Astrocyte (in vitro differentiated cells and primary cell): ENCODE results near the gene DAP. TPM values are rescaled to one million over a fixed set of nuclear protein-coding genes. Genes with fewer than 3 reads are reported as not detected.

ENCODE experiments used
- DNase-seq: peaks from one replicate; pipeline ENCODE4 v3.0.0-alpha.2; 2010; ENCODE audit warnings: low read depth
- FAIRE-seq: peaks from 2 replicates; lab custom pipeline; 2011; peaks lifted over from hg19 to GRCh38; lab: Jason Lieb, UNC
- H2AFZ ChIP-seq: 2 replicates; pipeline ENCODE4 v1.6.0; 2012; ENCODE audit warnings: low read depth, low read length, inconsistent platforms
- H3K27ac ChIP-seq: 2 replicates; pipeline ENCODE4 v1.5.1; 2011; ENCODE audit warnings: low read depth, low read length, inconsistent platforms
- H3K27me3 ChIP-seq: 2 replicates; pipeline ENCODE4 v1.6.0; 2011; ENCODE audit warnings: low read length, inconsistent platforms; ENCODE audit not compliant: insufficient read depth
- H3K36me3 ChIP-seq: 2 replicates; pipeline ENCODE4 v1.5.1; 2011; ENCODE audit warnings: low read length, inconsistent platforms; ENCODE audit not compliant: insufficient read depth
- H3K4me1 ChIP-seq: 2 replicates; pipeline ENCODE4 v1.5.1; 2011; ENCODE audit warnings: low read length, inconsistent platforms; ENCODE audit not compliant: insufficient read depth
- H3K4me2 ChIP-seq: 2 replicates; pipeline ENCODE4 v1.6.0; 2012; ENCODE audit warnings: low read length, inconsistent platforms
- H3K4me3 ChIP-seq: 2 replicates; pipeline ENCODE4 v1.5.1; 2011; ENCODE audit warnings: low read depth, mild to moderate bottlenecking, low read length, inconsistent platforms; ENCODE audit not compliant: insufficient read depth
- H3K79me2 ChIP-seq: 2 replicates; pipeline ENCODE4 v1.6.0; 2012; ENCODE audit warnings: mild to moderate bottlenecking, low read length, inconsistent platforms; ENCODE audit not compliant: insufficient read depth
- H3K9ac ChIP-seq: 2 replicates; pipeline ENCODE4 v1.6.0; 2012; ENCODE audit warnings: mild to moderate bottlenecking, low read length, inconsistent platforms
- H3K9me3 ChIP-seq: 2 replicates; pipeline ENCODE4 v1.5.1; 2012; ENCODE audit warnings: low read depth, mild to moderate bottlenecking, low read length, inconsistent platforms; ENCODE audit not compliant: insufficient read depth
- H4K20me1 ChIP-seq: 2 replicates; pipeline ENCODE4 v1.6.0; 2012; ENCODE audit warnings: low read length, inconsistent platforms; ENCODE audit not compliant: insufficient read depth
- H3K27ac Mint-ChIP-seq: one replicate; pipeline ENCODE4 v1.8.0; 2021; ENCODE audit warnings: mild to moderate bottlenecking, mixed read lengths; ENCODE audit not compliant: unreplicated experiment
- H3K27me3 Mint-ChIP-seq: one replicate; pipeline ENCODE4 v1.8.0; 2021; ENCODE audit warnings: low read depth, mixed read lengths; ENCODE audit not compliant: unreplicated experiment
- H3K36me3 Mint-ChIP-seq: one replicate; pipeline ENCODE4 v1.8.0; 2021; ENCODE audit warnings: low read depth, mixed read lengths; ENCODE audit not compliant: unreplicated experiment
- H3K4me1 Mint-ChIP-seq: one replicate; pipeline ENCODE4 v1.8.0; 2021; ENCODE audit warnings: low read depth, mixed read lengths; ENCODE audit not compliant: unreplicated experiment
- H3K4me3 Mint-ChIP-seq: one replicate; pipeline ENCODE4 v1.8.0; 2021; ENCODE audit warnings: mild to moderate bottlenecking, moderate library complexity, mixed read lengths; ENCODE audit not compliant: unreplicated experiment
- H3K9me3 Mint-ChIP-seq: one replicate; pipeline ENCODE4 v1.8.0; 2021; ENCODE audit warnings: mild to moderate bottlenecking, mixed read lengths; ENCODE audit not compliant: unreplicated experiment
- EZH2 ChIP-seq: IDR thresholded peaks from 2 replicates; pipeline ENCODE4 v1.6.1; 2012; ENCODE audit warnings: mild to moderate bottlenecking, low read length, inconsistent platforms; ENCODE audit not compliant: insufficient read depth
- total RNA-seq: library from RNA; stranded (reverse); gene quantifications from 2 replicates; pipeline ENCODE4 v1.2.1, GENCODE V29; 2021
- TF ChIP-seq, protein P1 (sequence below): IDR thresholded peaks from 2 replicates; pipeline ENCODE4 v1.5.1; 2011; ENCODE audit warnings: low read depth, mild to moderate bottlenecking, inconsistent platforms, low read length, moderate library complexity; ENCODE audit not compliant: insufficient read depth

Gene DAP
- total RNA-seq, 1 donor from 2014 or later = 239 TPM

DNA sequence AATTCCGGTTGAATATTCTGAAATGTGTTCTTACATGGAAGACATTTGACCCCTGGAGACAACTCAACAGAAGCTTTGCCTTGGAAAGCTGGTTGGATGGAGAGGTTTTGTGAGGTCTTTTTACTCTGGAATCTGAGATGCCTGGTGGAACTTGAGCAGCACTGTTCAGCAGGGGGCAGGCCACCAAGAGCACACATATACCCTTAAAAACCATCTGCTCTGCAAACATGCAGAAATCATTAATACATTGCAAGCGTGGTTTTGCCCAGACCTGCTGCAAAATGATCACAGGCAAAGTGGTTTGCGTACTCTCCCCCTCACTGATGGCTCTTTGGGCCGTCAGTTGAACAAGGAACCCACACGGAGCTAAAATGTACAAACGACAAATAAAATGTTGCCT, 32.8 kb upstream of the DAP start:
- H3K4me1 ChIP-seq = peaks cover 11% of the 10 kb centered on the region
- no peak overlapping the region for H3K4me3 ChIP-seq
- H3K27me3 ChIP-seq = no peaks in the 10 kb centered on the region
- no peaks in the 10 kb centered on the region for H4K20me1 ChIP-seq
- no peaks in the 10 kb centered on the region for H3K9me3 ChIP-seq
- H3K9ac ChIP-seq = no peak overlapping the region
- no peak overlapping the region for H3K4me2 ChIP-seq
- H3K27ac ChIP-seq = no peak overlapping the region
- no peaks in the 10 kb centered on the region for H3K79me2 ChIP-seq
- DNase-seq (no peak), FAIRE-seq (no peak)
- no peak for TF ChIP-seq EZH2
- TF ChIP-seq, protein P1, sequence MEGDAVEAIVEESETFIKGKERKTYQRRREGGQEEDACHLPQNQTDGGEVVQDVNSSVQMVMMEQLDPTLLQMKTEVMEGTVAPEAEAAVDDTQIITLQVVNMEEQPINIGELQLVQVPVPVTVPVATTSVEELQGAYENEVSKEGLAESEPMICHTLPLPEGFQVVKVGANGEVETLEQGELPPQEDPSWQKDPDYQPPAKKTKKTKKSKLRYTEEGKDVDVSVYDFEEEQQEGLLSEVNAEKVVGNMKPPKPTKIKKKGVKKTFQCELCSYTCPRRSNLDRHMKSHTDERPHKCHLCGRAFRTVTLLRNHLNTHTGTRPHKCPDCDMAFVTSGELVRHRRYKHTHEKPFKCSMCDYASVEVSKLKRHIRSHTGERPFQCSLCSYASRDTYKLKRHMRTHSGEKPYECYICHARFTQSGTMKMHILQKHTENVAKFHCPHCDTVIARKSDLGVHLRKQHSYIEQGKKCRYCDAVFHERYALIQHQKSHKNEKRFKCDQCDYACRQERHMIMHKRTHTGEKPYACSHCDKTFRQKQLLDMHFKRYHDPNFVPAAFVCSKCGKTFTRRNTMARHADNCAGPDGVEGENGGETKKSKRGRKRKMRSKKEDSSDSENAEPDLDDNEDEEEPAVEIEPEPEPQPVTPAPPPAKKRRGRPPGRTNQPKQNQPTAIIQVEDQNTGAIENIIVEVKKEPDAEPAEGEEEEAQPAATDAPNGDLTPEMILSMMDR = no peak
- Mint-ChIP-seq H3K4me1 (peaks cover 21% of the 10 kb centered on the region), H3K4me3 (no peak overlapping the region), H3K9me3 (peaks cover 2% of the 10 kb centered on the region), H3K27me3 (peaks cover 11% of the 10 kb centered on the region), H3K36me3 (no peaks in the 10 kb centered on the region), H3K27ac (no peak overlapping the region)
- no peak overlapping the region for H2AFZ ChIP-seq
- H3K36me3 ChIP-seq = no peaks in the 10 kb centered on the region

DNA sequence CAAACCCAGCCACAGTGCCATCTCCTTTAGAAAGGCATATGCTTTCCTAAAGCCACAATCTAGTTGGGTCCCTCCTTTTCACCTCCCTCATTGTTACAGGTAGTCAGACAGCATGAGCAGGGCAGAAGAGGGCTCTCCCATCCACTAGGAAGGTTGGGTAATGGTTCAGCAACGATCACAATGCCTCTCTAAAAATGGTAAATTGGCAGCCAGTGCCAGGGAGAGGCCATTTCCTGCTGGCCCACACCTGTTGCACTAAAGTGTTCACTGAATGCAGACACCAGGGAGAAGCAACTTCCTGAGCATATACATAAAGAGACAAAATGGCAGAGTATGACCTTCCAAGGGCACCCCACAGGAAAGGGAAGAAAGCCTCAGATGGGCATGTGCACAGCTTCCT, 31.3 kb upstream of the DAP start:
- no peak for FAIRE-seq
- TF ChIP-seq, protein P1 = no peak
- no peak for TF ChIP-seq EZH2
- no peak overlapping the region for H3K27ac ChIP-seq
- peaks cover 17% of the 10 kb centered on the region for H3K4me1 ChIP-seq
- Mint-ChIP-seq H3K9me3 (peaks cover 2% of the 10 kb centered on the region), H3K4me3 (no peak overlapping the region), H3K4me1 (peaks cover 26% of the 10 kb centered on the region), H3K36me3 (no peaks in the 10 kb centered on the region), H3K27ac (no peak overlapping the region), H3K27me3 (peaks cover 11% of the 10 kb centered on the region)
- no peaks in the 10 kb centered on the region for H3K79me2 ChIP-seq
- H3K9ac ChIP-seq = no peak overlapping the region
- no peak overlapping the region for H3K4me2 ChIP-seq
- H3K9me3 ChIP-seq = no peaks in the 10 kb centered on the region
- no peak overlapping the region for H3K4me3 ChIP-seq
- DNase-seq = no peak
- no peak overlapping the region for H2AFZ ChIP-seq
- no peaks in the 10 kb centered on the region for H4K20me1 ChIP-seq
- H3K27me3 ChIP-seq = no peaks in the 10 kb centered on the region
- no peaks in the 10 kb centered on the region for H3K36me3 ChIP-seq

DNA sequence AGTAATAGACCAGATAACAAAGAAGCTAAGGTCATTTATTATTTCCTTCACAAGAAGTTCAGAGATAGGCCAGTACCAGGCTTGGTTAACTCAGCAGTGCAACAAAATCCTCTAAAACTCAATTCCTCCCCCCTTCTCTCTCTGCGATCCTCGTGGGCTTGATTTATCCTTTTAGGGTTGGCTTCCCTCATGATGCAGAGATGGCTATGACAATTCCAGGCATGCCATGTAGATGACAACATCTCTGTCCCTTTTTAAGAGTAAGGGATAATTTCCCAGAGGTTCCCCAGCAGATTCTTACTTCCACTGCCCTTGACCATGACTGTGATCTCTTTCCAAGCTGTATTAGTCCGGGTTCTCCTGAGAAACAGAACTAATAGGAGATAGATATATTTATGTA, 28.7 kb upstream of the DAP start:
- Histone ChIP-seq H3K79me2 (no peaks in the 10 kb centered on the region), H3K27ac (peak overlapping the region; percentile 38), H3K4me2 (peak overlapping the region; percentile 50), H4K20me1 (no peaks in the 10 kb centered on the region), H3K27me3 (no peaks in the 10 kb centered on the region), H3K4me3 (no peak overlapping the region), H3K36me3 (no peaks in the 10 kb centered on the region), H3K4me1 (peaks cover 17% of the 10 kb centered on the region), H3K9me3 (no peaks in the 10 kb centered on the region), H3K9ac (peak overlapping the region; percentile 4), H2AFZ (no peak overlapping the region)
- TF ChIP-seq, protein P1 = no peak
- TF ChIP-seq EZH2 = no peak
- H3K27me3 Mint-ChIP-seq = peaks cover 5% of the 10 kb centered on the region
- H3K4me1 Mint-ChIP-seq = peaks cover 26% of the 10 kb centered on the region
- H3K36me3 Mint-ChIP-seq = no peaks in the 10 kb centered on the region
- FAIRE-seq (no peak), DNase-seq (peak; percentile 31)
- peak overlapping the region; percentile 18 for H3K4me3 Mint-ChIP-seq
- H3K9me3 Mint-ChIP-seq = peaks cover 1% of the 10 kb centered on the region
- peak overlapping the region; percentile 69 for H3K27ac Mint-ChIP-seq
